Cardiac muscle cell (in vitro differentiated cells and primary cell): Measurements from ENCODE around the gene ERG. TPM values are rescaled to one million over a fixed set of nuclear protein-coding genes. Genes with fewer than 3 reads are reported as not detected.
A peak's percentile ranks its signal among the peaks of the same experiment; 100 is the strongest.

Experiments
- DNase-seq, 2 donors: peaks; one replicate each; pipeline versions ENCODE4 v3.0.0 to v3.0.0-alpha.2; 2010 to 2017; ENCODE audit warnings: low read depth in 1 of 2, low spot score in 1 of 2
- H3K27ac ChIP-seq: fragments of 200-600 bp; sonication (generic); 2 replicates; pipeline ENCODE4 v1.5.1; 2016
- H3K27me3 ChIP-seq: fragments of 200-600 bp; sonication (generic); 2 replicates; pipeline ENCODE4 v1.6.0; 2016; ENCODE audit warnings: control low read depth
- H3K36me3 ChIP-seq: fragments of 200-600 bp; sonication (generic); 2 replicates; pipeline ENCODE4 v1.5.1; 2016; ENCODE audit warnings: control low read depth
- H3K4me1 ChIP-seq: fragments of 200-600 bp; sonication (generic); 2 replicates; pipeline ENCODE4 v1.8.1; 2017; ENCODE audit warnings: low read depth, mild to moderate bottlenecking, mixed run types
- H3K4me3 ChIP-seq: fragments of 200-600 bp; sonication (generic); 2 replicates; pipeline ENCODE4 v1.5.1; 2016; ENCODE audit warnings: mild to moderate bottlenecking
- H3K9me3 ChIP-seq: fragments of 200-600 bp; sonication (generic); 2 replicates; pipeline ENCODE4 v1.5.1; 2017; ENCODE audit warnings: low read depth, mild to moderate bottlenecking, control low read depth
- CTCF ChIP-seq: IDR thresholded peaks from 2 replicates; pipeline ENCODE4 v1.5.1; 2012; ENCODE audit warnings: low read depth, mild to moderate bottlenecking, low read length
- polyA plus RNA-seq: library from polyadenylated mRNA; unstranded; fragments of >200 nt; fragmentation: Nextera tagmentation; extraction: Ambion mirVana; gene quantifications from 2 replicates; pipeline ENCODE4 v1.2.1, GENCODE V29; 2016
- total RNA-seq: library from RNA; depleted of rRNA; stranded (reverse); fragments of >200 nt; gene quantifications from 2 replicates; pipeline ENCODE4 v1.2.3, GENCODE V29; 2016

Gene ERG
- total and polyA plus RNA-seq, 2 experiments from 2014 or later, result 1.5 TPM; not detected in 1

DNA sequence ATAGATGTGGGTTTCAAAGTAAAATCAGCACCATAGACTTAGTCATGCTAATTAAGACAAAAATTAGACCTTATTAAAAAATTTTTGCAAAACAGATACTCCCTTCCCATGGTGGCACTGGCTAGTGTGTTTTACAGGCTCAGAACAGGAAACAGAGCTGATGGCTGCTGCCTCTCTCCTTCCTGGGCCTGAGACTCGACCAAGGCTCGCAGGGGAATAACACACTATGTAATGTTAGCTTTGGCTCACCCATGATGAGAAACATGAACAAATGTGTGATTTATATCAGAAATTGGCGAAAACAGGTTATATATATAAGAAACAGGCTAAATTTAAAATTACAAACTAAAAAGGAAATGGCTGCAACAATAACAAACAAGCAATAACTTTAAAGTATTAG lies 50.7 kb downstream of the ERG start:
- no peak for TF ChIP-seq CTCF
- no peak overlapping the region for H3K4me3 ChIP-seq
- no peaks in the 10 kb centered on the region for H3K27me3 ChIP-seq
- no peak overlapping the region for H3K27ac ChIP-seq
- H3K36me3 ChIP-seq, result no peaks in the 10 kb centered on the region
- no peaks in the 10 kb centered on the region for H3K4me1 ChIP-seq
- no peaks in the 10 kb centered on the region for H3K9me3 ChIP-seq
- DNase-seq, result no peak

DNA sequence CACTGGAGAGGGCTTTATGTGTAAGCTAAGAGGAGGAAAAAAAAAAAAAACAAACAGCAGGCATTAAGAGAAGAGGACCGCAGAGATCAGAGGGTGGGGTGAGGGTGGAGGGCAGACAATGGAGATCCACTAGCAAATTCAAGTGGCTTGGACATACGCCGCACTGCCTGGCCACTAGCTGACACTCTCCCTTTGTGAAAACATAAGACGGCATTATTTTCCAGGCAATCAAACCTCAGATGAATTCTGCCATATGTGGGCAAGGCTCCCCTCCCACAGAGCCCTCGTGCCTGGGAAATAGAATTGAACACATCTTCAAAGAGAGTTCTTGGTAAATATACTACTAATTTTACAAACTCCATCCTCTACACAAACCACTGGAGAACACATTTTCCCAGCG lies 53.6 kb downstream of the ERG start:
- no peak for TF ChIP-seq CTCF
- H3K27me3 ChIP-seq, result no peaks in the 10 kb centered on the region

GRCh38 chr21:38443110-38443509 lies 55.2 kb downstream of the ERG start:
- H3K4me3 ChIP-seq, result no peak overlapping the region
- peak in 1 of 2 donors; percentile 21 for DNase-seq
- no peaks in the 10 kb centered on the region for H3K36me3 ChIP-seq
- no peaks in the 10 kb centered on the region for H3K4me1 ChIP-seq
- H3K27ac ChIP-seq, result no peak overlapping the region
- H3K27me3 ChIP-seq, result no peaks in the 10 kb centered on the region
- no peaks in the 10 kb centered on the region for H3K9me3 ChIP-seq
- no peak for TF ChIP-seq CTCF

More for the DNA sequence above, 53.6 kb downstream of the ERG start:
- Histone ChIP-seq H3K4me1 (no peaks in the 10 kb centered on the region), H3K4me3 (no peak overlapping the region), H3K36me3 (no peaks in the 10 kb centered on the region), H3K27ac (no peak overlapping the region), H3K9me3 (no peaks in the 10 kb centered on the region)
- DNase-seq, result no peak

GRCh38 chr21:38441153-38441552 lies 57.1 kb downstream of the ERG start:
- TF ChIP-seq CTCF, result no peak
- Histone ChIP-seq H3K9me3 (no peaks in the 10 kb centered on the region), H3K27me3 (no peaks in the 10 kb centered on the region), H3K4me3 (no peak overlapping the region), H3K36me3 (no peaks in the 10 kb centered on the region), H3K27ac (no peak overlapping the region), H3K4me1 (no peaks in the 10 kb centered on the region)
- DNase-seq, result no peak

DNA sequence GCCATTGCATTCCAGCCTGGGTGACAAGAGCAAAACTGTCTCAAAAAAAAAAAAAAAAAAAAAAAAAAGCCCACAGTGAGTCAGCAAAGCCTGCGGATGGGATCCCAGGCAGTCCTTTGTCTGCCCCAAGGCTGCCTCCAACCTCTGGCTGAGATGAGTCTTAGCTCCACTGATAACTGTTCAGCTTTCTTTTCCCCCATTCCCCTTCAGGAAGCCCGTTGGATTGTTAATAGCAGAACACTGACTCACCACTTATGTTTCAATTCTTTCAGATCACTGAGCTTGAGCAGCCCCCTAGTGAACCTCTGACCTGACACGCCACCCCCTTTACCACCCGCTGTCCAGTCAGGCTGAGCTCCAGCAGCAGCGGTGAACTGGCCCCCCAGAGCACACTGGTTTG lies 57.5 kb downstream of the ERG start:
- Histone ChIP-seq H3K27ac (no peak overlapping the region), H3K36me3 (no peaks in the 10 kb centered on the region), H3K27me3 (no peaks in the 10 kb centered on the region), H3K4me1 (no peaks in the 10 kb centered on the region), H3K9me3 (no peaks in the 10 kb centered on the region), H3K4me3 (no peak overlapping the region)
- peak in 1 of 2 donors; percentile 93 for DNase-seq
- TF ChIP-seq CTCF, result no peak

- DNase-seq, result no peak
- Histone ChIP-seq H3K27me3 (no peaks in the 10 kb centered on the region), H3K4me3 (no peak overlapping the region), H3K27ac (no peak overlapping the region), H3K36me3 (no peaks in the 10 kb centered on the region), H3K4me1 (peaks cover 6% of the 10 kb centered on the region), H3K9me3 (no peaks in the 10 kb centered on the region)
- TF ChIP-seq CTCF, result no peak
These were observed 58.3 kb downstream of the ERG start for GRCh38 chr21:38439957-38440356.
